Activated CD8-positive, alpha-beta memory T cell treated with anti-CD3 and anti-CD28 coated beads, Interleukin-2, amount 50 U/mL, for 4 hours (primary cell): ENCODE measurements around the gene NFX1.
"Not testable (repeated sequence)": the region's sequence is repeated elsewhere in the genome, so short reads cannot be mapped to it uniquely, and the experiment has no call there.

ENCODE experiments used
- DNase-seq: peaks from one replicate; pipeline ENCODE4 v3.0.0-alpha.2; 2020

NFX1 gene

DNA sequence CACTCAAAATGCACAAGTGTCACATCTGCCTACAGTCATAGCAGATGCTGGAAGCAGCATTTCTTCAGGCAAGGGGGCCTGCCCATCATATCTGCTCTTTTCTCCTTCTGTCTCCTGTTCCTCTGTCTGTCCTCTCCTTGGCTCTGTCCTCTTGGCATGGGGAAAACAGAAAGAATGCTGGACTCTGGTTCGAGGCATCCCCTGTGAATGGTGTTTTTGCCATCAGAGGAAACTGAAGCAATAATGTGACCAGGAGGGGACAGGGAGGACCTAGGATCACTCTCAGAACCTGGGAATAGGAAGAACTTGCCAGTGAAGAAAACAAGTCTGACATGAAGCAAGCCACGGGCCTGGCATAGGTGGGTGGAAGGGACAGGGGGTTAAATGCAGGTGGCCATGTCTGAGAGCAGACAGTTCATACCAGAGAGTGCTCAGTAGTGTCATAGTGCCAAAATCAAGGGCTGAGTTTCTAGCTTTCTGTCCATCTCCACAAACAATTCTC is 76.7 kb downstream of the NFX1 start:
- no peak for DNase-seq

DNA sequence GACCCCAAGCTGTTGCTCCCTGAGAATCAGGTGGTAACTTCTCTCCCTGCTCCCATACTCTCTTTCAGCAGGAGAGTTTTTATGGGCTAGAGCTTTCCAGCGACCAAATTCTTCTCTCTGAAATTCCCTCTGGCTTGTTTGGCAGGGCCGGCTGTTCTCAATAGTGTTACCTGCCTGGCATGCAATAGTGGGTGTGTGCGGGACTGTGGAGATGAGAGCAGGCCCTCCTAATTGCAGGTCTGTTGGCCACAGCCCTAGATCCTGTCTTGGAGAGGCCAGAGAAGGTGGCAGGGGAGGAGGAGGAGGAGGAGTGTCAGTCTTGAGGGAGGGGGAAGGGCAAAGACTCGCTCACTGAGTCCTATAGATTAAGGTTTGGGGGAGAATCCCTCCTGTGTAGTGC is 82.6 kb downstream of the NFX1 start:
- no peak for DNase-seq

DNA sequence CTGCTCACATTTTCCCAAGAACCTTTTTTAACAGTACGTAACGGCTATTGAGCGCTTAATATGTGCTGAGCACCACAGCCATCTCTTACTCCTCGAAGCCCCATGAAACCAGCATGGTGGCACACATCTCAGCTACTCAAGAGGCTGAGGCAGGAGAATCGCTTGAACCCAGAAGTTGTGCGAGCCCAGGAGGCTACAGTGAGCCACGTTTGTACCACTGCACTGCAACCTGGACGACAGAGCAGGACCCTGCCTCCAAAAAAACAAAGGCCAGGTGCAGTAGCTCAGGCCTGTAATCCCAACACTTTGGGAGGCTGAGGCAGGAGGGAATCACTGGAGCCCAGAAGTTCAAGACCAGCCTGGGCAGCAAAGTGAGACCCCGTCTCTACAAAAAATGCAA is 83.9 kb downstream of the NFX1 start:
- DNase-seq = no peak

DNA sequence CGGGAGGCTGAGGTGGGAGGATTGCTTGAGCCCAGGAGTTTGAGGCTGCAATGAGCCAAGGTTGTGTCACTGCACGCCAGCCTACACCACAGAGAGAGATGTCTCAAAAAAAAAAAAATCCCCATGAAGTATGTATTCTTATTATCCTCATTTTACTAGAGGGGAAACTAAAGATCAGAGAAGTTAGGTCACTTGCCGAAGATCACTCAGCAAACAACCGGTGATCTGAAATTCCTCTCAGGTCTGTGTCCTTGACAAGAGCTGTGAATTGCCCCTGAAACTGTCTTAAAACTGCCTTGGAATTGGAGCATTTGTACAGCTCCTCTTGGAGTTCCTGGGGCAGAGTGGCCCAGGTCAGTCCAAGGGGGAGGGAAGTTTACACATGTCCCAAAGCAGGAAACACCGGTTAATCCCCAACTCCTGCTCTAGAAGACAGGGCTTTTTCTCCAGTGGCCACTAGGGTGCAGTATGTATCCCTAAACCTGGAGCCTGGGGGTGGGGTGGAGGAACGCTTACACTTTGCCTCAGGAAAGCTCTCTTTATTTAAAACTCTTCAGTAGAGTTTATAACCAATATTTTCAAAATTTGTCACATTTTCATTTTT is 84.4 kb downstream of the NFX1 start:
- DNase-seq = peak; percentile 67

DNA sequence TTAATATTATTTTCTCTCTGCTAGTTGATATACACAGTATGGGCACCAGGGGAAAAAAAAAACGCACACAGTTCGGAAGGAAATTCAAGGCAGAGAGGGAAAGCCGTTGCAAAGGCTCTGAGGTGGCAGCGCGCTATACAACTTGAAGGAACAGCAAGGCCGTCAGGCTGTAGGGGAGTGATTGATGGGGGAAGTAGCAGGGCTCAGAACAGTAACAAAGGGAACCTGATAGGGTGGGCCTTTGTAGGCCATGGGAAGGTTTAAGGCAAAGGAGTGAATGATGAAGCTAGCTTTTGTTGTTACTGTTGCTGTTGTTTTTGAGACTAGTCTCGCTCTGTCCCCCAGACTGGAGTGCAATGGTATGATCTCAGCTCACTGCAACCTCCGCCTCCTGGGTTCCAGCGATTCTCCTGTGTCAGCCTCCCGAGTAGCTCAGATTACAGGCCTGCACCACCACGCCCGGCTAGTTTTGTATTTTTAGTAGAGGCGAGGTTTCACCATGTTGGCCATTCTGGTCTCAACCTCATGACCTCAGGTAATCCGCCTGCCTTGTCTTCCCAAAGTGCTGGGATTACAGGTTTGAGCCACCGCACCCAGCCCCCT is 85.0 kb downstream of the NFX1 start:
- no peak for DNase-seq

DNA sequence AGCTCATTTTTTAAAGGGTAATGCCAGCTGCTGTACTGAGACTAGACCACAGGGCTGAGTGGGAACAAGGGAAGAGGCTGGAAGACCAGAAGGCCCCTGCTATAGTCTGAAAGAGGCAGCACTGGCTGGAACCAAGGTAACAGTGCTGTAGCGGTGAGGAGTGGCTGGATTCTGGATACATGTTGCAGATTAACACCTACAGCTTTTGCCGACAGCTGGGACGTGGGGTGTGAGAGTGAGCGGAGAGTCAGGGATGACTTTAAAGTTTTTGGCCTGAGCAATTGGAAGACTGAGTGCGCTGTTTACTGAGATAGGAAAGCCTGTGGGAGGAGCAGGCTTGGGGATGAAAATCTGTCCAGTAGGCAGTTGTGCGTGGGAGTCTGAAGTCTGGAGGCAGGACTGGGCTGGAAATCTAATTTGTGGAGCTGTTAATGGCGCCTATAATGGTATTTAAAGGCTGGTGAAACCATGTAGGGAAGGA is 85.6 kb downstream of the NFX1 start:
- DNase-seq = no peak

DNA sequence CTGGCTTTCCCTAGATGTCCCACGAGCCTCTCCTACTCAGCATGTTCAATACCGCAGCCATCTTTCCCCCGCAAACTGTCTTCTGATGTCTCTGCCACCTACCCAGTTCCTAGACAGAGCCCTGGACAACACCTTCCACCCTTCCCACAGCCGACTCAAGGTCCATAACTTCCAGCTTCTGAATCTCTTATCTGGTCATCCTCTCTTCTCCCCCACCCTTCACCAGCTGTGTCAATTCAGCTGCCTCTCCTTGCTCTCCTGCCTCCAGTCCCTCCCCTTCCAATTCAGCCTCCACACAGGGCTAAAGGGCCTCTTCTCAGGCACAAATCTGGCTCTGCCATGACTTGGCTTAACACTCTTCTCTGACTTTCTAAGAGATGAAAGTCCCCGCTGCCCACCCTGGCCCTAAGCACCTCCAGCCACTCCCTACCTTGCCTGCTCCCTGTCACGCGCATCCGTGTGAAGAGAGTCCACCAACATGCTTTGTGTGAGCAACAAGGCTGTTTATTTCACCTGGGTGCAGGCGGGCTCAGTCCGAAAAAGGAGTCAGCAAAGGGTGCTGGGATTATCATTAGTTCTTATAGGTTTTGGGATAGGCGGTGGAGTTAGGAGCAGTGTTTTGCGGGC is 86.9 kb downstream of the NFX1 start:
- DNase-seq = no peak

DNA sequence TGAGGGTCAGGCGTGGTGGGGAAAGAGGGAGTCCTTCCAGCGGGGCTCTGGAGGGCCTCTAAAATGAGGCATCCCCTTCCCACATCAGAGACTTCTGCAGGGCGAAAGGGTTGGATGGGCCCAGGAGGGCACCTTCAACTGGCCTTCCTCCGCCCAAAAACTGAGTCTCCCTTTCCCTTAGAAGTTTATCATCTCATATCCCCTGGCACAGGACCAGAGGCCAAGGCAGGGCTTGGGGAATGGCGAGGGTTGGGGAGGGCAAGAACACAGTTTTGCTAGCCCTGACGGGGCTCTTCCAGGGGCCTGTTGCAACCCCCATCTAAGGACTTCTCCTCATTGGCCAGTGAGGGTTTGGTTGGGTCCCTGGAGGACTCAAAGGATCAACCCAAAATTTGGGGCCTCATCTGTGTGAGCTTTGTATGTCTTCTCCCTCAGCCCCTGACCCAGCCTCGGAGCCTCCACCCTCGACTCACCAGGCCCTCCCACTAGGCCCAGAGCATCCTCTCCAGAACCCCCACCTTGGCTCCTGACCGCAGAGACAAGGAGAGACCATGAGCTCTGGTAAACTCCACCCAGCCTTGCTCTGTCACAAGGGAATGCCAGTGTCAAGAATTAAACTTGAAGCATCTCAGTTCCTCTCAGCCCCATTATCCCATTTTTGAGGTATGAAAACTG is 87.9 kb downstream of the NFX1 start:
- no peak for DNase-seq

DNA sequence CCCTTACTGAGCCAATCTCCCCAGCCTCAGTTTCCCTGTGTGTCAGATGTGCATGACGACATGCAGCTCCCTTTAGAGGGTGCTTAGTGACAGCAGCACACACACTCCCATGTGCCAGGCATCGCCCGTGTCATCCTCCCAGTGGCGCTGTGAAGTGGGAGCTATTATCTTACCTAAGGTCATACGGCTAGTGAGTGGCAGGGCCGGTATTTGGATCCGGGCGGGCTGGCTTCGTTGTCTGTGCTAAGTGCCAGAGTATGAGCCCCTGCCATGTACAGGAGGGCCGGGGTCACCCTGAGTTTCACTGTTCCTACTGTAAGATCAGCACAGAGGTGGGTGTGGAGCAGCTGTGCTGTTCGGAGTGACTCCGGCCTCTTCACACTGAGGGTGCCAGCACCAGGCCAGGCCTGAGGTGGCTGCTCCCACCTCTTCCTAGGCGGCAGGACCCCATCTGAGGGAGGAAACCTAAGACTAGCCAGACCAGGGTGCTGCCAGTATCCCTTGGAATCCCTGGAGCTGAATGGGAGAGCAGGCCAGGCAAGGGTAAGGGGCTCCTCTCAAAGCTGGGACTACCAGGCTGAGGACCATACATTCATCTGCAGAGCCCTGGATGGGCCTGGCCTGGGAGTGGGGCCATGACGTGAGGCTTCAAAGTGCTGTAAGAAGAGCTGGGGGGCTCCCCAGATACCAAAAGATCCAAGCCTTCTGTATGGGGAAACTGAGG is 89.5 kb downstream of the NFX1 start:
- DNase-seq = no peak

DNA sequence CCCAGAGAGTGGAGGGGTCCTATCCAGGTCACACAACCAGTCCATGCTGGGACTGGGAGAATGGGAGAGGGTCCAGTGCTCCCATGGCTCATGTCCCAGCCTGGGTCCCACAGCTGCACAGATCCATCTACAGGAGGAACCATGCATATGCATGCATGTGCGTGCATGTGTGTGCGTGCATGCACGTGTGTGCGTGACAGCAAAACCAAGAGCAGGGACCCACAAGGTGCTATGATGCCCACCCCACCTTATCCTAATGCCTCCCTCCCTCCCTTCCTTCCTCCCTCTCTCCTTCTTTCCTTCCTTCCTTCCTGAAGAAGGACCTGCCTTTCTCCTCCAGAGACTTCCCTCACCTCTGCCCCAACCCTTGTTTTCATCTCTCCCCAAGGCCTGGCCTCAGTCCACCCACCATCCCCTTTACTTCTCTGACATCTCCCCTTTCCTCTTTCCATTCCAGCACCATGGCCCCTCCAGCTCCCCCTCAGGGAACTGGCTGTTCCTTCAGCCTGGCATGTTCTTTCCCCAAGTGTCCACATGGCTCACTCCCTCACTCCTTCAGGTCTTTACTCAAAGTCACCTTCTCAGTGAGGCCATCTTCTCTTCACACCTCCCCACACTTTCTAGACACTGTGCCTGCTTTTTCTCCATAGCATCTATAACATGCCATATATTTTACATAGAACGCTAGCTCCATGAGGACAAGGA is 90.2 kb downstream of the NFX1 start:
- no peak for DNase-seq

DNA sequence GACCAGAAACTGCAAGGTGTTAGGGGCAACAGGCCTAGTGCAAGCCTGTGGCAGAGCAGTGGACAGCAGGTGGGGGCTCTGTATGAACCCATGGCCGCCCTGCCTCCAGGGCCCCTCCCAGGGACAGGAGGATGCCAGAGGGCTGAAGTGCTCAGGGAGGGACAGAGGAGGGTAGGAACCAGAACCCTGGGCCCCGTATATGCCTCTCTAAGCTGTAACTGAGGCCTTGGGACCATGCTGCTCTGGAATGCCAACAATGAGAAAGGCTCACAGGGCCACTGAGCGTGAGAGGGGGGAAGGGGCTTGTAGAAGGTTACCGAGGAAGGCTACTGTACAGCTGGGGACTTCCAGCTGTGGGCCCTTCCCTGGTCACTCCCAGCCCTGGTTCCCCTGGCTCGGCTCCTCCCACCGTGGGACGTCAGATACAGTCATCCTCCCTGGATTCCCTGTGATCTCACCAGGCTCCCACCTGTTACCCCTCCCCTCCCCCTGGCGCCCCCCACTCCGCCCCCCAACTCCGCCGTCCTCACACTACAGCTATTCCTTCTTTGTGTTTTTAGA is 91.0 kb downstream of the NFX1 start:
- no peak for DNase-seq

DNA sequence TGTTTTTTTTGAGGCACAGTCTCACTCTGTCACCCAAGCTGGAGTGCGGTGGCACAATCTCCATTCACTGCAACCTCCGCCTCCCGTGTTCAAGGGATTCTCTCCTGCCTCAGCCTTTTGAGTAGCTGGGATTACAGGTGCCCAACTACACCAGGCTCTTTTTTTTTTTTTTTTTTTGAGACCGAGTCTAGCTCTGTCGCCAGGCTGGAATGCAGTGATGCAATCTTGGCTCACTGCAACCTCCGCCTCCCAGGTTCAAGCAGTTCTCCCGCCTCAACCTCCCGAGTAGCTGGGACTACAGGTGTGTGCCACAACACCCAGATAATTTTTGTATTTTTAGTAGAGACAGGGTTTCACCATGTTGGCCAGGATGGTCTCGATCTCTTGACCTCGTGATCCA is 92.1 kb downstream of the NFX1 start:
- DNase-seq = not testable (repeated sequence)

DNA sequence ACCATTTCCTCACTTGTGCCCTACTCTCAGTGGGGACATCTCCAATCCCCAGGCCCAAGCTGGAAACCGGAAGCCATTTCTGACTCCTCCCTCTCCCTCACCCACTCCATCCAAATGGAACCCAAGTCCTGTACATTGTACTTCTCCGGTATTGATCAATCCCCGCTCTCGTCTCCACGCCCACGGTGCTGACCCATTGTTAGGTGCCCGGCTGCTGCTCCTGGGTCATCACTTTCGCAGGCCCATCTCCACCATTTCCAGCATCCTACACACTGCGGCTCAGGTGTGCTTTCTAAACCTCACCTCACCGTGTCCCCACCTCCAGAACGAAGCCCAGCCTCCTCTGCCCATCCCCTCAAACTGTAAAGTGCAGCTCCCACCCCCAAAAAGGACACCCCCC is 93.1 kb downstream of the NFX1 start:
- DNase-seq = not testable (repeated sequence)

DNA sequence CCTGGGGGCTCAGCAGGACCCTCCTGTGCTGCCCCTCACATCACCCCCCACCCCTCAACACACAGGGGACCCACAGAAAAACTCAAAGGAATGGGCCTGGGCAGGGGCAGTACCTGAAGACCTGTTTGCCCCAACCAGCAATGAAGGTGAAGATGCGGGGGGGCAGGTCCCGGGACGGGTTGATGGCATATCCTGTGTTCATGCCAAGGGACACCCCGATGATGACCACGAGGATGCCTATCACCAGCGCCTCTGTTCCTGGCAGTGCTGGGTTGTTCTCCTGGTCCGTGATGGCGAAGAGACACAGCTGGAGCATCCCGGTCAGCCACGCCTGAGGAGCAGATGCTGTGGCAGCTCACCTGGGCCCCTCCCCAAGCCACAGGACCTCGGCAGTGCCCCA is 95.2 kb downstream of the NFX1 start:
- not testable (repeated sequence) for DNase-seq

DNA sequence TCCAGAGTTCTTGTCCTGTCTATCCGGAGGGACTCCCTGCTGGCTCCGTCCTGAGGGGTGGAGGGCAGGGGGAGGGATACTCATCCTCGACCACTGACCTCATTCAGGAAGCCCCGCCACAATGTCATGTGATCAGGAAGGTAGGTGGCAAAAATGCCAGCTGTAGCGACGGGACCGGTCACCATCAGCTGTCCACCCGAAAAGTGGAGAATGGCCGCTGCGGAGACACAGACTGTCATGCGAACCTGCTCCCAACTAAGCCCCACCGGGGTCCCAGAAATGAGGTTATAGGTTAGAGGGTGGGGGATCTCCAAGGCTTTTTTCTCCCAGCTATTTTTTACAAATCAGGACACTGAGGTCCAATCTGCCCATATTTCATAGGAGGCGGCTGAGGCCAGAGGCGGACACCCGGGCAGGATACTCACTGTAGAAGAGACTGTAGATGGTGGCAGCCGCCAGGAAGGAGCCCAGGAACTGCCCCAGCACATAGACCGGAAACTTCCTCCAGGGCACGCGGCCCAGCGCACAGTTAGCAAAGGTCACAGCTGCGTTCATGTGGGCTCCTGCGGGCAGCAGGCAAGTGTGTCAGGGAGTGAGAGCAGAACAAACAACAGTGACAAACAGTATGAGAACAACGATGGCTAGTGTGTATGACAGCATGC is 95.8 kb downstream of the NFX1 start:
- DNase-seq = not testable (repeated sequence)

DNA sequence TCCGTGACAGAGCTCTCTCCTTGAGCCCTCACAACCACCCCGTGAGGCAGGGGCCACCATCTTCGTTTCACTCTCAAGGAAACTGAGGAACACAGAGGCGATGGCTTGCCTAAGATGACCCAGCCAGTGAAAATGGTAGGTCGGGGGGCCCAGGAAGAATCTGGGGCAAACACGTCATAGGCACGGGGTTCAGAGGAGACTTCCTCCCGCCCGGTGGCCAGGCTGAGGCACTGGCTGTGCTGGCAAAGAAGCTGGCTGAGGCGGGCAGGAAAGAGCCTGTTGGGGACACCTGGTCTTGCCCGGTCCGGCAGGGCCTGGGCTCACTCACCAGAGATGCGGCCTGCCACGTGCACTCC is 96.3 kb downstream of the NFX1 start:
- DNase-seq = not testable (repeated sequence)

DNA sequence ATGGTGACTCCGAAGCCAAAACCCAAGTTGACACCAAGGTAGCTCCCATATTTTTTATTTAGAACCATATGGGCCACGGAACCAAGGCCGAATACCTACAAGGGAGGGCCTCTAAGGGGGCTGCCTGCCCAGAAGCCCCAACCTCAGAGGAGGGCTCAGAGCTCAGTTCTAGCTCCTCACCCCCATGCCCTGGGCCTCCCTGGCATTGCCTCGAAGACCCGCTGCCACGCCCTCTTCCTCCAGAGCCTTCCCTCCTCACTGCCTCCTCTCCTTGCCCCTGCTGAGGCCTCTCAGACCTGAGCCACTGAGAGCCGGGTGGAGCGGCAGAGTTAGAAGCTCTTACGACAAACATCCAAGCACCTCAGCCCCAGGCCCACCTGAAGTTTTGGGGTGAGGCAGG is 96.7 kb downstream of the NFX1 start:
- not testable (repeated sequence) for DNase-seq

DNA sequence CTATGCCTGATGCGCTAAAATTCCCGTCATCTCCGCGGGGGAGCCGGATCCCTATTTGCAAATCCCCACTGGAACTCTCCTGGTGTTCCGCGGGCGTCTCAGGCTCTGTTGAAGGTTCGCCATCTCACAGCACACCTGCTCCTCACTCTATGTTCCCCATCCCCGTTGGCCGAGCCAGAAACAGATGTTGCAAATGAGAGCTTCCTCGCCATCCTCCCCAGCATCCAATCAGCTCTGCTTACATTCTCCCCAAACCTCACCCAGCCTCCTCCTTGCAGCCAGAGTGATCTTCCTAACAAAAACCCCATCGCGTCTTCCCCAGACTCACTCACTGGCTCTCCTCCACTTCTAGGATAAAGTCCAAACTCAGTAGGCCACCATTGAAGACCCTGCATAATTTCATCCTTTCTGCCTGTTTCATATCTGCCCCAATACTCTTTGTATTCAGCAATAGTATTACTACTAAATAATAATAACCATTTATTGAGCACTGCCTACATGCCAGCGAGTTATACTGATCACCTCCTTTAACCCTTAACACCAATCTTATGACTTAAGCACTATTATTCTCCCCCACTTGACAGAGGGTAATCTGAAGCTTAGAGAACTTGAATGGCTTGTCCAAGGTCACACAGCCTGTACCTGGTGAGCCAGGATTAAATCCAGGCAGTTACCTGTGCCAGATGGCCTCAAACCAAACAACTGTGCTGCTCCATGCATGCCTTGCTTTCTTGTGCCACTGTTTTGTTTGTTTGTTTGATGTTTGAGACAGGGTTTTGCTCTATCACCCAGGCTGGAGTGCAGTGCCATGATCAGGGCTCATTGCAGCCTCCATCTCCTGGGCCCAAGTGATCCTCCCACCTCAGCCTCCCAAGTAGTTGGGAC is 98.0 kb downstream of the NFX1 start:
- DNase-seq = no peak

DNA sequence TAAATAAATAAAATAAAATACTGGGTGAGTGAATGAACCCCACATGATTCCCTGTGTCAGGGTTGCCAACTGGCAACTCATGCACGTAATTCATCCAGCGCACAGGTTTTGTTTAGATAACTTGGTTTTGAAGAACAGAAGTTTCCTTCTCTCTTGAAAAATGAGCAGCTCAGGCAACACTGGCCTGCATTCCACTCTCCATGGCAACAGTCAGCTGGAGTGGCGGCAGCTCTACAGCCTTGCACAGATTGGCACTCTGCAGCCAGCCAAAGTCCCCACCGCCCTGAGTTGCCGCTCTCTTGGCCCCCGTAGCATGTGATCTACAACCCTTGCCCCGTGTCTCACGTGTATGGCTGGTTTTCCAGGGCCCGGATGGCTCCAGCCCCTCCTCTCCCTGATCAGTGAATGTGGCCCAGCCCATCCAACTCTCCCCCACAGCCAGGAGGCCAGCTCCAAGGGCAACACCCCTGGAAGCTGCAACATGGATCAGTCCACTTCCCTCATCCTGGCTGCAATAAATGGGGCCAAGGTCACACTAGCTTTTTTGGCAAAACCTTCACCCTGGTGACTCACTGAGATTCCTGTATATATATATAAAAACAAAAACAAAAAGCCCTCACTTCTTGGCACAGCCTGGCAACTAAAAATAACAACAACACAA is 100.9 kb downstream of the NFX1 start:
- not testable (repeated sequence) for DNase-seq

DNA sequence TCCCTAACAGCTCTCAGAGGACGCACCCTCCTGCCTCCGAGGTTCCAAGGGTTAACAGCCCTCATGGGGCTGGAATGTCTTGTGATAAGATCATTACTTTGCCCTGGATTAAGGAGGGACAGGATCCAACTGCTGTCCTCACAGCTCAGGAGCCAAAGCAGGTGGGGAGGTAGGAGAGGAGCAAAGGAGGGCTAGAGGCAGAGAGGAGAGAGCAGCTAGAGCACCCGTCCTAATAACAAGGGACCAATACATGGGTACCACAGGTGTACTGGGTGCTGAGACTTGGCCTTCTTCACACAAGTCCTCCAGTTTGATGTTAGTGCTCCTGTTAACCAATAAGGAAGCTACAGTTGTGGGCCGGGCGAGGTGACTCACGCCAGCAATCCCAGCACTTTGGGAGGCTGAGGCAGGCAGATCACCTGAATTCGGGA is 102.3 kb downstream of the NFX1 start:
- not testable (repeated sequence) for DNase-seq
